GM19468 (cell line): ENCODE measurements around the gene SIPA1L3.
"Not testable (repeated sequence)": the region's sequence is repeated elsewhere in the genome, so short reads cannot be mapped to it uniquely, and the experiment has no call there.

ENCODE experiments used
- ATAC-seq: cut with Tn5 transposase; IDR thresholded peaks from one replicate; pipeline ENCODE4 v1.9.1; 2021; ENCODE audit warnings: mild to moderate bottlenecking, moderate library complexity, moderate number of reproducible peaks; ENCODE audit not compliant: unreplicated experiment; ENCODE audit errors: extremely low read depth

Gene SIPA1L3, protein sequence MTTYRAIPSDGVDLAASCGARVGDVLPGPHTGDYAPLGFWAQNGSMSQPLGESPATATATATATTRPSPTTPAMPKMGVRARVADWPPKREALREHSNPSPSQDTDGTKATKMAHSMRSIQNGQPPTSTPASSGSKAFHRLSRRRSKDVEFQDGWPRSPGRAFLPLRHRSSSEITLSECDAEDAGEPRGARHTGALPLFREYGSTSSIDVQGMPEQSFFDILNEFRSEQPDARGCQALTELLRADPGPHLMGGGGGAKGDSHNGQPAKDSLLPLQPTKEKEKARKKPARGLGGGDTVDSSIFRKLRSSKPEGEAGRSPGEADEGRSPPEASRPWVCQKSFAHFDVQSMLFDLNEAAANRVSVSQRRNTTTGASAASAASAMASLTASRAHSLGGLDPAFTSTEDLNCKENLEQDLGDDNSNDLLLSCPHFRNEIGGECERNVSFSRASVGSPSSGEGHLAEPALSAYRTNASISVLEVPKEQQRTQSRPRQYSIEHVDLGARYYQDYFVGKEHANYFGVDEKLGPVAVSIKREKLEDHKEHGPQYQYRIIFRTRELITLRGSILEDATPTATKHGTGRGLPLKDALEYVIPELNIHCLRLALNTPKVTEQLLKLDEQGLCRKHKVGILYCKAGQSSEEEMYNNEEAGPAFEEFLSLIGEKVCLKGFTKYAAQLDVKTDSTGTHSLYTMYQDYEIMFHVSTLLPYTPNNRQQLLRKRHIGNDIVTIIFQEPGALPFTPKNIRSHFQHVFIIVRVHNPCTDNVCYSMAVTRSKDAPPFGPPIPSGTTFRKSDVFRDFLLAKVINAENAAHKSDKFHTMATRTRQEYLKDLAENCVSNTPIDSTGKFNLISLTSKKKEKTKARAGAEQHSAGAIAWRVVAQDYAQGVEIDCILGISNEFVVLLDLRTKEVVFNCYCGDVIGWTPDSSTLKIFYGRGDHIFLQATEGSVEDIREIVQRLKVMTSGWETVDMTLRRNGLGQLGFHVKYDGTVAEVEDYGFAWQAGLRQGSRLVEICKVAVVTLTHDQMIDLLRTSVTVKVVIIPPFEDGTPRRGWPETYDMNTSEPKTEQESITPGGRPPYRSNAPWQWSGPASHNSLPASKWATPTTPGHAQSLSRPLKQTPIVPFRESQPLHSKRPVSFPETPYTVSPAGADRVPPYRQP (N-terminal part only)

DNA sequence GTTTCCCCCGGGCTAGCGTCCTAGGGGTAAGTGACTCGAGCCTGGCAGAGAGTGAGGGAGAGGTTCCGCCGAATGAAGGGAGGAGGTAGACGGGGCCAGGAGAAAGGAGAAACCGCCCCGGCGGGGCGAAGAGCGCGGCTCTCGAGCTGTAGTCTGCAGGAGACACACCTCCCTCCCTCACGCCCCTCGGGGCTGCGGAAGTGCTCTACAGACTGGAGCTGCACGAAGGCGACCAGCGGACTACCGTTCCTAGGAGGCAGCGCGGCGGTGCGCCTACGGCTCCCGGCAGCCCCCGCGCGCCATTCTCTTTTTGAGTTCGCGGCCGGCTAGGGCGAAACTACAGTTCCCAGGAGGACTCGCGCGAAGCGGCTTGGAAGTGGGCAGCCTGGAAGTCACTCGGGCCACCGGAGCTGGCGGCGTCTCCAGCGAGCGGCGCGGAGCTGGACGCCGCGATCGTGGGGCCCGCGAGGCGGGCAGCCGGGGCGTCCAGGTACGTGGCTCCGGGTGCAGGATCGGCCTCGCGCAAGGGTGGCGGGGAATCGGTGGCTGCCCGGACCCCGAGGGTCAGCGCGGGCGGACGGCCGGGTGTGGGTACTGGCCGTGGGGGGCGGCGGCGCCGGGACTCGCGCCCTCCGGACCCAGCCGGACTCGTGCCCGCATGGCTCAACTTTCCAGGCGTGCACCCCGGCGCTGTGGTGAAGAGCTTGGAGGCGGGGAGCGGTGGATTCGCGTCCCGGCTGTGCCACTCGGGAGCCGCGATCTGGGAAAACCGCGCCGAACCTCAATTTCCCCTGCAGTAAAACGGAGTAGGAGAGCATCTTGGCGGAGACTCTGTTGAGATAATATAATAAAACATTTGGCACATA, at the start of gene SIPA1L3:
TSS of gene SIPA1L3 (plus strand) at position 340 of the 866 bp plus-strand sequence. CDS start 174,358 bp downstream, outside the sequence.
- ATAC-seq, result peak; percentile 93

DNA sequence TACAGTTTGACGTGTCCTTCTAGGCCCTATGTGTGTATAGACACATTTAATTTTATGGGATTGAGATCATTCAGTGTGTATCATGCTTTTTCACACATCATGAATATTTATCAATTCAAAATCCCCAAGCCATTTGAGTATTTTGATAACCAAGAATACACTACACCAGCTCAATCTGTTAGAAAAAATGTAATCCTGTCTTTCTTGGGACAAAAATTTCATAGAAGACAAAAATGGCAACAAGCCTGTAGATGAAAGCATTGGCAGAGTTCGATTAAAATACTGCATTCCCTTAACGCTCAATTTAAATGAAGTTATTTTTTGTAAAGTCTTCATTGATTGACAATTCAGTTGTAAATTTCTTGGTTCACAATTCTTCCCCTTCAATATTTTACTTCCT, 42.5 kb upstream of the SIPA1L3 start:
- ATAC-seq, result no peak

DNA sequence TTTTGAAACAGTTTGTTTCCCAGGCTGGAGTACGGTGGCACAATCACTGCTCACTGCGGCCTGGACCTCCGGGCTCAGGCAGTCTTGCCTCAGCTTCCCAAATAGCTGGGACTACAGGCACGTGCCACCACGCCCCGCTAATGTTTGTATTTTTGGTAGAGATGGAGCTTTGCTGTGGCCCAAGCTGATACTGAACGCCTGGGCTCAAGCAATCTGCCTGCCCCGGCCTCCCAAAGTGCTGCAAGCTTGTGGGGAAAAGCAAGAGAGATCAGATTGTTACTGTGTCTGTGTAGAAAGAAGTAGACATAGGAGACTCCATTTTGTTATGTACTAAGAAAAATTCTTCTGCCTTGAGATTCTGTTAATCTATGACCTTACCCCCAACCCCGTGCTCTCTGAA, 41.1 kb upstream of the SIPA1L3 start:
- ATAC-seq, result not testable (repeated sequence)

DNA sequence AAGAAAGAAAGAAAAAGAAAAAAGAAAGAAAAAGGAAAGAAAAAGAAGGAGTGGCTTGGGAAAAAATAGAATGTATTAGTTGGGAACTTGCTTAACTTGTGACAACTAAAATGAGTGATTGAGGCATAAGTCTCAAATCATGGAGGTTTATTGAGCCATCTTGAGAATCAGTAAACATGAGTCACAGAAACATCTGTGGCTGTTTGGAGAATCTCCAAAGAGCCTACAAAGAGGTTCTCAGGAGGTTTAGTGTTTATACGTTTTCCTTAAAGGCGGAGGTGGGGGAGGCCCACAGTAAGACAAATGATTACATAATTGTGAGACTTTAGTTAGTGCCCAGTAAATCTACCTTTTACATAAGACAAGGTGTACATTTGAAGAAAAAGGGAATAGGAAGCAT, 39.2 kb upstream of the SIPA1L3 start:
- ATAC-seq, result no peak

DNA sequence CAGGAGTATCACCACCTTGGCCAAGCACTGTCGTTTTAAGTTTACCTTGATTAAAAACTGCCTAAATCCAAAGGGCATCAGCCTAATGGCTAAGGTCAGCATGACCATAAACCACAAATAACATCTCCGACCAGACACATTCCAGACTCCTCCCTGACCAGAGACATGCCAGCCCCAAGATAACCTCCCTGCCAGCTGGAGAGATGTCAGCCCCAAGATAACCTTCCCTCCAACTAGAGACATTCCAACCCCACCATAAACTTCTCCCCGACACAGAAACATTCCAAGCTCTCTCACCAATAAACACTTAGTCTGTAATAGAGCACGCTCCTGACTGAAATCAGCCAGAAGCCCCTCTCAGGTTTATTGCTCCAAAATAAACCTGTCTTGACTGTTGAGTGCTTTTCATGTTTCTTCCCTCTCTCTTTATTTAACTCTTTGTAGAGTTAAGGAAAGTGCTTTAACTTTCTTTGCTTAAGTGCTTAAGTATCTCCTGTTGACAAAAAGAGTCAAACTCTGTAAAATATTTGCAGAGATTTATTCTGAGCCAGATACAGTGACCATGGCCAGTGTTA, 37.2 kb upstream of the SIPA1L3 start:
- ATAC-seq, result no peak

DNA sequence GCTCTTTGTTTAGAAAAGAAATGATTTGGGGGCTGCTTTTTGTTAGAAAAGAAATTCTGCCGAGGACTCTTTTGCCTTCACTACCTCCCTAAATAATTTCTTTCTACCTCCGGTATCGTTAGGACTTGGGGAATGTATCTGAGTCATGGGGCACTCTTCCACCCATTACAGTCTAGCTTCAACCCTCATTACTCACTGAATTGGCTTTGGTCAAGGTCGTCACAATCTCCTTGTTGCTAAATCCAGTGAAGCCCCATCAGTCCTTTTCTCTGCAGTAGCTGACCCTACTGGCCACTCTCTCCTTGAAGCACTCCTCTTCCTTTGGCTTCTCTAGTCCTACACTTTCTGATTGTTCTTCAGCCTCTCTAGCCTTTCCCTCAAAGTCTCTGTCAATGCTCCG, 34.6 kb upstream of the SIPA1L3 start:
- no peak for ATAC-seq

DNA sequence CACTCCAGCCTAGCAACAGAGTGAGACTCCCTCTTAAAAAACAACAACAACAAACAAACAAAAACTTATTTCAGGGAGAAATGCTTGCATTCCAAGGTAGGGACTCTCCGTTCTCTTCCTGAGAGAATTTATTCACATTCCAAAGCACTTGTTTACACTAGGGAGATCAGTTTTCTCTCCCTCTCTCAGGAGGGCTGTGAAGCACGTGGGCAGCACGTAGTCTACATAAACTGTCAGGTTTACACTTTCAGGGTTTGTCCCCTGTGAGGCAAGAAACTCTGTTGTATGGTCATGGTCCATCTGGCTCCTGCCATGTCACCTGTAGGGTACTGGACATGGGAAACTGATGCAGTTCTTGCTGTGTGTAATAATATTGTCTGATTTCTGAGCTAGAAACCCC, 32.2 kb upstream of the SIPA1L3 start:
- no peak for ATAC-seq

DNA sequence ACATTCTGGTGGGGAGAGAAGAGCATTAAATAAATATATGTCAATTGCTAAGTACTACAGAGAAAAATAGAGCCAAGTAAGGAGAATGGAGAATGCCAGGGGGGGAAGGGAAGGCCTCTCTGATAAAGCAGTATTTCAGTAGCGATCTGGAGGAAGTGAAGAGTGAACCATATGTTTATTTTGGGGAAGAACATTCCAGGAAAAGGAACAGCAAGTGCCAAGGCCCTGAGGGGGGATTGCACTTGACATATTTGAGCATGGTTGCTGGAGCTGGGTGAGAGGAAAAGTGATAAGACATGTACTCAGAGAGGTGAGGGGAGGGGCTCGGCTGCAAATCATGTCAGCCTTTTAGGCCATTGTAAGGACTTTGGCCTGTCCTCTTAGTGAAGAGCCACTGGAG, 31.0 kb upstream of the SIPA1L3 start:
- no peak for ATAC-seq

DNA sequence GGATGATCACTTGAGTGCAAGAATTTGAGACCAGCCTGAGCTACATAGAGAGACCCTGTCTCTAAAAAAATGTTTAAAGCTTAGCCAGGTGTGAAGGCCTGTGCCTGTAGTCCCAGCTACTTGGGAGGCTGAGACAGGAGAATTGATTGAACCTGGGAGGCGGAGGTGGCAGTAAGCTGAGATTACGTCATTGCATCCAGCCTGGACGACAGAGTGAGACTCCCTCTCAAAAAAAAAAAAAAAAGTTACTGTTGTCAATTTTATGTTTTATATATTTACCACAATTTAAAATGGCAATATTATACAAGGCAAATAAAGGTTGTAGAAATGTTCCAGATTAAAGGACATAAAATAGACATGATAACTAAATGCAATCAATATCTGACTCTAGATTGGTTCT, 29.9 kb upstream of the SIPA1L3 start:
- no peak for ATAC-seq

DNA sequence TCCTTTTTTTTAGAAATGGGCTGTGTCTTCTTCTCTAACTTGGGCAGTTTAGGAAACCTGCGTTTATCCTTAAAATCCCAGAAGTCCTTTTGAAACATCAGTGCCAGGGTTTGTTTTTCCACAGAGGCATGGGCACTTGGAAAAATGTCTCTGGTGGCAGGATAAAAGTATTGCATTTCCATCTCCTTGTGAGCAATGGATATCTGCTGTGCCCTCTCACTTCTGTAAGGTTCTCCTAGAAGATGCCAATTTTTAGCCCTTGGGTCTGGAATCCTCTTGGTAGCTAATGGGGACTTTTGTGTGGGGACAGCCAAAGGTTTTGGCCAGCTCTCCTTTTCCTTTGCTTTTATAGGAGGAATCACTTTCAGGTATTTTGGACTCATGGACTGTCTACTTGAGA, 21.6 kb upstream of the SIPA1L3 start:
- ATAC-seq, result no peak

DNA sequence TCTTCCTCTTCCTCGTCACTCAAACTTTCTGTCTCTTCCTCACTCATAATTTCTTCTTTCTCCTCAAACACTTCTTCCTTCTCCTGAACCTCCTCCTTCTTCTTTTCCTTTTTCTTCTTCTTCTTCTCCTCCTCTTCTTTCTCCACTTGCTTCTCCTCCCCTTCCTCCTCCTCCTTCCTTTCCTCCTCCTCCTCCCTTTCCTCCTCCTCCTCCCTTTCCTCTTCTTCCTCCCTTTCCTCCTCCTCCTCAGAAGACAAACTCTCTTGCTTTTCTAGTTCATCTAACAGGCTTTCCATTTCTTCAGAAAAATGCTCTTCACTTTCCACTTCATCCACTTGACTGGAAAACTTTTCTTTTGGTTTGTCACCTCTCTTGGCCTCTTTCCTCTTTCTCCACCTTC, 20.4 kb upstream of the SIPA1L3 start:
- ATAC-seq, result no peak

DNA sequence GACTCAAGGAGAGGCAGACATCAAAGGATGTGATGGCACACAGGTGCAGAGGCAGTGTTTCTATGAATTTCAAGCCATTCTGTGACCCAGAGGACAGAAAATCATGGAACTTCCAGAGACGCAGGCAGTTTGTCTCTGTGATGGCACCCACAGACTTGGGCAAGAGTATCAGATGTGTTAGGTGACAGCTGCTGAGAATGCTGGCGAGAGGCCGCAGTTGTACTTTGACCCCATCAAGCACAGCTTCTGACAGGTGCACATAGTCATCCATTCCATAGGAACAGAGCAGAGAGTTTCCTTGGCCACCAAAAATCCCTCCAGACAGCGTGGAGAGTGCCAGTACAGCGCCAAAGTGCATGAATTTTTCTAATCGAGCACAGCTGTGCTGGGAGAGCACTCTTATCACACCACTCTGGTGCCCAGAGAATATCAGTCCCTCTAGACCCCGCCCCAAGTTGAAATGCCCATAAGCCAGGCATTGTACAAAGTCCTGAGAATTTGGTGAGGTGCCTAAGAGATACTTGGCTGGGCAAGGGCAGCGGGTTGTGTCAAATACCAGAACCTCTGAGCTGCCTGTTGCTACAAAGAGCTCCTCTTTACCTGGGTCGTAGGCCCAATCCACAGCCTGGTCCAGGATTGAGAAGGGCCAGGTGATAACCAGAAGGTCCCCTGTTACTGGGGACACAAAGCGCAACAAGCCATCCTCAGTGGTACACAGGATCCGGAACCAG, 13.0 kb upstream of the SIPA1L3 start:
- ATAC-seq, result no peak

DNA sequence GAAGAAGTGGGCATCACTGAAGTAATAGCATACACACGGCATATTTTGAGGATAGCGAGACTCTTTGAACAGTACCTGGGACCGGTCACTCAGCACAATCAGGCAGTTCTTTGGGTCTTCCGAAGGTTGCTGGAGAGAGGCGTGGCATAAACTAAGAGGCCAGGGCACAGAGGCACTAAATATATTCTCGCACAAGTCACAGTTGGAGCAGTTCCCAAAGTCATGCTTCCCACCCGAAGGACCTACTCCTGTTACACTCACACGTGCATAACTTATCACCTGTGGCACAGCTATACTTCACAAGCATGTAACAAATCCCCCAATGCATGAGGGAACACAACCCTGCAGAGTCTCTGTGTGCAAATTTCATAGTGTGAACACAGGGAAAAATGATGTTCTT, 10.8 kb upstream of the SIPA1L3 start:
- no peak for ATAC-seq

DNA sequence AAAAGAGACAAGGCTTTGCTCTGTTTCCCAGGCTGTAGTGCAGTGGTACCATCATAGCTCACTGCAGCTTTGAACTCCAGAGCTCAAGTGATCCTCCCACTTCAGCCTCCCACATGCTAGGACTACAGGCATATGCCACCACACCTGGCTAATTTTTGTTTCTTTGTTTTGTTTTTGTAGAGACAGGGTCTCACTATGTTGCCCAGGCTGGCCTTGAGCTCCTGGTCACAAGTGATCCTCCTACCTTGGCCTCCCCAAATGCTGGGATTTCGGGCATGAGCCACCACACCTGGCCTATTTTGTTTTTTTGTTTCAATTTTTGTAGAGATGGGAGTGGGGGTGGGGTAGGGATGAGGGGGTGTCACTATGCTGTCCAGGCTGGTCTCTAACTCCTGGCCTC, 7.6 kb upstream of the SIPA1L3 start:
- no peak for ATAC-seq

DNA sequence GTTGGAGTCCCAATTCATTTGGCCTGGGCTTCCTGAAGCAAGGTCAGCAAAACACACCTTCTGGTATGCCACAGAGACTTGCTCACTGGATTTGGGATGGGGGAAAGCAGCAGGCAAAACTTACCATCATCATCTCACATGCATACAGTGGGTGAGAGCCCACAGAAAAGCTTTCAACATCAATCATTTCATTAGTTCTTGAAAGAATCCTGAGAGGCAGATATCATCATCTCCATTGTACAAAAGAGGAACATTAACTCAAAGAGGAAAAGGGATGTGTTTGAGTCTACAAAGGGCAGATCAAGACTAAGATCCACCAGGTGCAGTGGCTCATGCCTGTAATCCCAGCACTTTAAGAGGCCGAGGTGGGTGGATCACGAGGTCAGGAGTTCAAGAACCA, 7.0 kb upstream of the SIPA1L3 start:
- ATAC-seq, result no peak

DNA sequence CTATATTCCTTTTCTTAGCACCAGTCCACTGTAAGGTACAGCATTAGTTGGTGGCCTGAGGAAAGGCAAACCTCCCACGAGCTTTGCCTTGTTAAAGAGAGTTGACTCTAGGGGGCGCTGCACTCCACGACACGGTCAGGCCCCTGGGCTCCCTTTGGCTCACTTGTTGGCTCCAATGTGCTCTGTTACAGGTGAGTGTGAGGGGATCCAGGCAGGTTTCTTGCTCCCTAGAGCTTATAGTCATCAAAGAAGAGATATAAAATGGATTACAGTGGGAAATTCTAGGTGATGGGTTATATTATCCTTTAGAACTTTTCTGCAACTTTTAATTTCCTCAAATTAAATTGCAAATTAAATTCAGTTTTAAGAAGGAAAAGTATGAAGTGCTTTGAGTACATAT, 4.3 kb upstream of the SIPA1L3 start:
- ATAC-seq, result no peak

DNA sequence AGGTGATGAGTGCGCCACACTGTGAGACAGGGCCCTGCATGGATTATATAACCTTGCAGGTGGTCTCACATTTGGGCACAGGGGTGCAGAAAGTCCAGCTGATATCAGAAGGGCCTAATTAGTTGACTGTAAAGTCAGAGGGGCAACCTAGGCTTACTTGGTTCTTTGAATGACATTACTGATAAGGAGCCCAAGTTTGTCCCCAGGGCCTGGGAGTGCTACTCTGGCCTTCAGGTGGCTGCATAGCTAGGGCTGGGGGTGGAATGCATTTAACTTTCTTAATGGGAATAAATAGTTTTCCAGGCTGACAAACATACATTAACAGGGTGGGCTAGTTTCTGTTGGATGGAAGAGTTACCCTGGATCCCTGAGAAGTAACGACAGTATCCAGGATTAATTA, 3.9 kb upstream of the SIPA1L3 start:
- no peak for ATAC-seq

DNA sequence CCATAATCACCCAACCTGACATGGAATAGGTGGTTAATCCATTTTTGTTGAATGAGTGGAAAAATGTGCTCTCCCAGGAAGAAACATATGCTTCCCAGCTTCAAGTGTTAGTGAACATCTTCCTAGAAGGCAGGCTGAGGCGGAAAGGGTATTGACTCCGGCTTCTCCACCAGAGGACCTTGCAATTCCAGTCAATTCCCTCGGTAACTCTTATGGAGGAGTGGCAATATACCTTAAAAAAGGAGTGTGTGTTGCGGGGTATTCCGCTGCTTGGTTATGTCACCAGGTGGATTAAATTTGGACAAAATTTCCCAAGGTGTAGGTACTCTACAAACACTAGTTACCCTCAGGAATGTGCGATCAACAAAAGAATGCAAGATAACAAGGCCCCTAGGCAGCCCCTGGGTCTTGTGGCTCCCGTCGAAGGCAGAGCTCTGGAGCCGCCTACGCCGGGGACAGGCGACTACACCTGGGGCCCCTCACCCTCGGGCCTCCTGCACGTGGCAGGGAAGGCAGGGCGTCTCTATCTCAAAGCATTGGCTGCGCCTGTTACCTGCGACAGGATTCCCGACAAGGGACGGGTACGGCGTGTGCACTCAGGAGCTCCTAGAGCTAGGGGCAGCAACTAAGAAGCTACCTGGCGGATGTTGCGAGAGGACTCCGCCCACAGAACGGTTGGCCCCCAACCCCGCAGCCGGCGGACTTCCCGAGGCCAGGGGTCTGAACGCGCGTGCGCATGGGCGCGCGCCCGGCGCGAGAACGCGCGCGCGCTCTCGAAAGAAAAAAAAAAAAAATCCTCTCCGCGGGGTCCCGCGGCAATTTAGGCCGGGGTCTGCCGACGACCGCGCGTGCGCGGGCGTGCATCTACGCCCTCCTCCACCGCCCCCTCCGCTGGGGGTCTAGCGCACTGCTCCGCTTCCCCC, 801 bp upstream of the SIPA1L3 start, which contains the start of gene WDR87:
TSS of gene WDR87 (minus strand) at position 649 of the 923 bp plus-strand sequence. CDS start 8,355 bp downstream, outside the sequence.
- ATAC-seq, result no peak
